Measurements from ENCODE around the gene SLC7A7. TPM values are rescaled to one million over a fixed set of nuclear protein-coding genes. Genes with fewer than 3 reads are reported as not detected.
"Not testable (repeated sequence)": the region's sequence is repeated elsewhere in the genome, so short reads cannot be mapped to it uniquely, and the experiment has no call there.

Gene SLC7A7
- total and polyA plus RNA-seq, 2 experiments from 2014 or later: 0.63 to 0.65 TPM

DNA sequence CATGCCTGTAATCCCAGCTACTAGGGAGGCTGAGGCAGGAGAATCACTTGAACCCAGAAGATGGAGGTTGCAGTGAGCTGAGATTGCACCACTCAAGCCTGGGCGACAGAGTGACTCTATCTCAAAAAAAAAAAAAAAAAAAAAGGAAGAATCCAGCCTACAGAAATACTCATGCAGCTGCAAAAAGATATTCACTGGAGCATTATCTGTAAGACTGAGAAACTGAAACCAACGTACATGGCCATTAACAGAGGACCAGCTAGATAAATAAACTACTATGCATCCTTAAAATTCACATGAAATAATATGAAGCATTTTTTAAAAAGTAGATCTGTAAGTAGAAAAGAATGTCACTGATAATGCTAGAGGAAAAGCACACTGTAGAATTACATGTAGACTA, 3.5 kb downstream of the SLC7A7 start:
- H3K9me2 ChIP-seq (ENCODE audit: insufficient read depth): no peaks in the 10 kb centered on the region
- H3K27me3 ChIP-seq (replicated peaks; ENCODE audit: insufficient read depth): no peaks in the 10 kb centered on the region
- no peaks in the 10 kb centered on the region for H3K9me3 ChIP-seq (ENCODE audit: low read depth)
- no peak overlapping the region for H2AFZ ChIP-seq
- no peaks in the 10 kb centered on the region for H3K4me1 ChIP-seq (ENCODE audit: insufficient read depth)
- no peaks in the 10 kb centered on the region for H3K36me3 ChIP-seq (ENCODE audit: low read depth)
- 41 to 52% methylated on average over 2 of the region's 2 CpGs for WGBS, 2 experiments (ENCODE audit: low coverage in 1 of 2, low lambda C conversion rate in 2 of 2, missing lambda C conversion rate in 2 of 2)
- no peaks in the 10 kb centered on the region for H3K79me2 ChIP-seq (ENCODE audit: insufficient read depth)
- H3K27ac ChIP-seq: no peak overlapping the region
- no peaks in the 10 kb centered on the region for H4K20me1 ChIP-seq (ENCODE audit: insufficient read depth)
- no peaks in the 10 kb centered on the region for H3F3A ChIP-seq (ENCODE audit: insufficient read depth)
- DNase-seq: no peak
- TF ChIP-seq EZH2phosphoT487 (IDR thresholded peaks at IDR 0.05; ENCODE audit: insufficient read depth, low read depth) (no peak), EZH2 (IDR thresholded peaks at IDR 0.05; ENCODE audit: insufficient read depth, poor library complexity, severe bottlenecking) (no peak)
- H3K4me3 ChIP-seq: no peak overlapping the region
- in situ Hi-C loops (cut with MboI): no loop called here
- H3K9ac ChIP-seq: no peak overlapping the region
- no peak overlapping the region for H3K4me2 ChIP-seq (ENCODE audit: unreplicated experiment)

DNA sequence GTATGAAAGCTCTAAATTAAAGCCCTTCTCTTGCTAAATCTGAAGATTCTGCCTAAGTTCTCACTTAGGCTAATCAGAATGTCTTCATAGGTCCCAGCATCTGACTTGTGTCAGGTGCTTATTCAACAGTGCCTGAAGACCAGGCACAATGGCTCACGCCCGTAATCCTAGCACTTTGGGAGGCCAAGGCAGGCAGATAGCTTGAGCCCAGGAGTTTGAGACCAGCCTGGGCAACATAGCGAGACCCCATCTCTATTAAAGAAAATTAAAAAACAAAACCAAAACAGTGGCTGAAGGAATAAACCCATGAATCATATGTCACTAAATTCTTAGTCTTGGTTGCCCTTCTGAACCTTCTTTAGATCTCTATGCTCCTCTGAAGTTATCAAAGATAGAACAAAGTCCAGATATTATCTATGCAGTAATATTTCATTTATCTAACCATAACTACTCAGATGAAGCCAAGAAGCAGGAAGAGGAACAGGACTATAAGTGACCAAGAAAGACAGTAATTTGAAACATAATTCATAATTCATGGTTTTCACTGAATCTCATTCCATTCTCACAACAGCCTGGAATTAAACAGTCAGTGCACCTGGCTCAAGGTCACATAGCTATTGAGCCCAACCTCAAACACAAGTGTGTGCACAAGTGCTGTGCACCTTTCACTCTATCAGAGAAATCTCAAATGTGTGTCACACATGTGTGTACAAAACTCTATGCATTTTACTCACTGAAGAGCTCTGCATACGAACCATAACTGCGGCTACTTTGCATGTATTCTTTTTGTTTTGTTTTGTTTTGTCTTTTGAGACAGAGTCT, 6.6 kb downstream of the SLC7A7 start:
- Histone ChIP-seq H3F3A (ENCODE audit: insufficient read depth) (no peaks in the 10 kb centered on the region), H3K36me3 (ENCODE audit: low read depth) (no peaks in the 10 kb centered on the region), H3K79me2 (ENCODE audit: insufficient read depth) (no peaks in the 10 kb centered on the region), H3K4me1 (ENCODE audit: insufficient read depth) (no peaks in the 10 kb centered on the region), H3K9me3 (ENCODE audit: low read depth) (no peaks in the 10 kb centered on the region), H3K9me2 (ENCODE audit: insufficient read depth) (no peaks in the 10 kb centered on the region), H3K4me3 (no peak overlapping the region), H3K4me2 (ENCODE audit: unreplicated experiment) (no peak overlapping the region), H2AFZ (no peak overlapping the region), H4K20me1 (ENCODE audit: insufficient read depth) (no peaks in the 10 kb centered on the region), H3K9ac (no peak overlapping the region), H3K27ac (no peak overlapping the region), H3K27me3 (replicated peaks; ENCODE audit: insufficient read depth) (no peaks in the 10 kb centered on the region)
- WGBS, 2 experiments (ENCODE audit: low coverage in 1 of 2, low lambda C conversion rate in 2 of 2, missing lambda C conversion rate in 2 of 2): 58 to 65% methylated on average over 5 of the region's 5 CpGs
- no peak for DNase-seq
- TF ChIP-seq EZH2phosphoT487 (IDR thresholded peaks at IDR 0.05; ENCODE audit: insufficient read depth, low read depth) (no peak), EZH2 (IDR thresholded peaks at IDR 0.05; ENCODE audit: insufficient read depth, poor library complexity, severe bottlenecking) (no peak)
- in situ Hi-C loops (cut with MboI): no loop called here

DNA sequence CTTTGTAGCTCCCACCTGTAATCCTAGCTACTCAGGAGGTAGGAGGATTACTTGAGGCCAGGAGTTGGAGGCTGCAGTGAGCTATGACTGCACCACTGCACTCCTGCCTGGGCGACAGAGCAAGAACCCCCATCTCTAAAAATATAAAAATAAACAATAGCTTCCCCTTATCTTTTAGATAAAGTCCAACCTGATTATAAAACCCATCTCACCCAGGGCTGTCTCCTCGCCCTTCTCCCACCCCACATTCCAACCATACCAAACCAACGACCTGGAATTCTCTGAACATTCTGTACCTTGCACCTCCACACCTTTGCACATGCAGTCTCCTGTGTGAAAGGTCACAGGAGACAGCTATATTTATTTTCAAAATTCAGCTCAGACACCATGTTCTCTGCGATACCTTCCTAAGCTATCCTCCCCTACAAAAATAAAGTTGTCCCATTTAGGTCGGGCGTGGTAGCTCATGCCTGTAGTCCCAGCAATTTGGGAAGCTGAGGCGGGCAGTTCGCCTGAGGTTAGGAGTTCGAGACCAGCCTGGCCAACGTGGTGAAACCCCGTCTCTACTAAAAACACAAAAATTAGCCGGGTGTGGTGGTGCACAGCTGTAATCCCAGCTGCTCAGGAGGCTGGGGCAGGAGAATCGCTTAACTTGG, 7.7 kb downstream of the SLC7A7 start:
- Histone ChIP-seq H3K4me3 (no peak overlapping the region), H3F3A (ENCODE audit: insufficient read depth) (no peaks in the 10 kb centered on the region), H3K4me2 (ENCODE audit: unreplicated experiment) (no peak overlapping the region), H3K27ac (no peak overlapping the region), H3K4me1 (ENCODE audit: insufficient read depth) (no peaks in the 10 kb centered on the region), H3K9ac (no peak overlapping the region), H4K20me1 (ENCODE audit: insufficient read depth) (no peaks in the 10 kb centered on the region), H3K9me2 (ENCODE audit: insufficient read depth) (no peaks in the 10 kb centered on the region), H3K79me2 (ENCODE audit: insufficient read depth) (no peaks in the 10 kb centered on the region), H3K36me3 (ENCODE audit: low read depth) (no peaks in the 10 kb centered on the region), H2AFZ (no peak overlapping the region), H3K9me3 (ENCODE audit: low read depth) (no peaks in the 10 kb centered on the region), H3K27me3 (replicated peaks; ENCODE audit: insufficient read depth) (no peaks in the 10 kb centered on the region)
- in situ Hi-C loops (cut with MboI): no loop called here
- WGBS, 2 experiments (ENCODE audit: low coverage in 1 of 2, low lambda C conversion rate in 2 of 2, missing lambda C conversion rate in 2 of 2): 66 to 71% methylated on average over 13 of the region's 13 CpGs
- DNase-seq: no peak
- no peak for TF ChIP-seq EZH2phosphoT487 (IDR thresholded peaks at IDR 0.05; ENCODE audit: insufficient read depth, low read depth)
- no peak for TF ChIP-seq EZH2 (IDR thresholded peaks at IDR 0.05; ENCODE audit: insufficient read depth, poor library complexity, severe bottlenecking)

DNA sequence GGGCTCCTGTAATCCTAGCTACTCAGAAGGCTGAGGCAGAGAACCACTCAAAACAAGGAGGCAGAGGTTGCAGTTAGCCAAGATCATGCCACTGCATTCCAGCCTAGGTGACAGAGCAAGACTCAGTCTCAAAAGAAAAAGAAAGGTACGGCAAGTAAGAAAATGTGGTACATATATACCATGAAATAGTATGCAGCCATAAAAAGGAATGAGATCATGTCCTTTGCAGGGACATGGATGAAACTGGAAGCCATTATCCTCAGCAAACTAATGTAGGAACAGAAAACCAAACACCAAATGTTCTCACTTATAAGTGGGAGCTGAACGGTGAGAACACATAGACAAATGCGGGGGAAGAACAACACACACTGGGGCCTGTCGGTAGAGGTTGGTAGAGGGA, 10.0 kb downstream of the SLC7A7 start:
- in situ Hi-C loops (cut with MboI); H4K20me1 ChIP-seq (ENCODE audit: insufficient read depth); H3K79me2 ChIP-seq (ENCODE audit: insufficient read depth); H3K9me3 ChIP-seq (ENCODE audit: low read depth); H3K9ac ChIP-seq; H3K4me1 ChIP-seq (ENCODE audit: insufficient read depth); H3K27me3 ChIP-seq (replicated peaks; ENCODE audit: insufficient read depth); H3K4me3 ChIP-seq; H2AFZ ChIP-seq; H3K36me3 ChIP-seq (ENCODE audit: low read depth); H3F3A ChIP-seq (ENCODE audit: insufficient read depth); H3K4me2 ChIP-seq (ENCODE audit: unreplicated experiment); H3K27ac ChIP-seq; H3K9me2 ChIP-seq (ENCODE audit: insufficient read depth); DNase-seq: not testable (repeated sequence)
- WGBS, 2 experiments (ENCODE audit: low coverage in 1 of 2, low lambda C conversion rate in 2 of 2, missing lambda C conversion rate in 2 of 2): 95% methylated on average over 4 of the region's 4 CpGs

Measured in GM23248 (cell line).